WERI-Rb-1 (cell line): ENCODE results near the gene IFI27L1.

ENCODE experiments used
- DNase-seq: peaks from one replicate; pipeline ENCODE4 v3.0.0-alpha.2; 2020
- H3K27ac ChIP-seq: fragments of 250-450 bp; sonication (Bioruptor Pico); 2 replicates; pipeline ENCODE4 v1.5.1; 2020; ENCODE audit warnings: mild to moderate bottlenecking, moderate library complexity
- H3K27me3 ChIP-seq: fragments of 250-450 bp; sonication (Bioruptor Pico); 2 replicates; pipeline ENCODE4 v1.5.1; 2021; ENCODE audit warnings: mild to moderate bottlenecking, low read depth, moderate library complexity; ENCODE audit not compliant: insufficient read depth, severe bottlenecking
- H3K36me3 ChIP-seq: fragments of 250-450 bp; sonication (Bioruptor Pico); 2 replicates; pipeline ENCODE4 v1.5.1; 2020; ENCODE audit warnings: mild to moderate bottlenecking, moderate library complexity
- H3K4me3 ChIP-seq: 2 replicates; pipeline ENCODE4 v1.5.1; 2011; ENCODE audit warnings: low read depth, mild to moderate bottlenecking, control low read depth, low read length
- H3K9me3 ChIP-seq: fragments of 250-450 bp; sonication (Bioruptor Pico); 2 replicates; pipeline ENCODE4 v1.5.1; 2021; ENCODE audit warnings: mild to moderate bottlenecking, moderate library complexity; ENCODE audit not compliant: severe bottlenecking
- TF ChIP-seq, protein P1 (sequence below): IDR thresholded peaks from 2 replicates; pipeline ENCODE4 v1.5.1; 2011; ENCODE audit warnings: low read depth, mild to moderate bottlenecking, control low read depth, inconsistent platforms, low read length

Gene IFI27L1

DNA sequence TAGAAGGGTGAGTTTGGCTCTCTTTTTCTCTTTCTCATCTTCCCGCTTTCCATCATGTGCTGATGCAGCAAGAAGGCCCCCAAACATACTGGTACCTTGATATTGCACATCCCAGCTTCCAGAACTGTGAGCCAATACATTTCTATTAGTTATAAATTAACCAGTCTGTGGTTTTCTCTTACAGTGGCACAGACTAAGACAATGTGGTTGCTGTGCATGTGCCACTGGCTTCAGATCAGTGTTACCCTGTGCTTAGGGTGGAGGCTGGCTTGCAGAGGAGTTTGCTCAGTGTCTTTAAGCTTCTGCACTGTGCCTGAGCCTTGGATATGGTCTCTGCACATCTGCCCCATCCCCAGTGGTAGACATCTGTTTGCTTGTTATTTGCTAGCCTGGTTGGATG, 42.8 kb downstream of the IFI27L1 start:
- no peak for DNase-seq
- TF ChIP-seq, protein P1, sequence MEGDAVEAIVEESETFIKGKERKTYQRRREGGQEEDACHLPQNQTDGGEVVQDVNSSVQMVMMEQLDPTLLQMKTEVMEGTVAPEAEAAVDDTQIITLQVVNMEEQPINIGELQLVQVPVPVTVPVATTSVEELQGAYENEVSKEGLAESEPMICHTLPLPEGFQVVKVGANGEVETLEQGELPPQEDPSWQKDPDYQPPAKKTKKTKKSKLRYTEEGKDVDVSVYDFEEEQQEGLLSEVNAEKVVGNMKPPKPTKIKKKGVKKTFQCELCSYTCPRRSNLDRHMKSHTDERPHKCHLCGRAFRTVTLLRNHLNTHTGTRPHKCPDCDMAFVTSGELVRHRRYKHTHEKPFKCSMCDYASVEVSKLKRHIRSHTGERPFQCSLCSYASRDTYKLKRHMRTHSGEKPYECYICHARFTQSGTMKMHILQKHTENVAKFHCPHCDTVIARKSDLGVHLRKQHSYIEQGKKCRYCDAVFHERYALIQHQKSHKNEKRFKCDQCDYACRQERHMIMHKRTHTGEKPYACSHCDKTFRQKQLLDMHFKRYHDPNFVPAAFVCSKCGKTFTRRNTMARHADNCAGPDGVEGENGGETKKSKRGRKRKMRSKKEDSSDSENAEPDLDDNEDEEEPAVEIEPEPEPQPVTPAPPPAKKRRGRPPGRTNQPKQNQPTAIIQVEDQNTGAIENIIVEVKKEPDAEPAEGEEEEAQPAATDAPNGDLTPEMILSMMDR, result no peak
- Histone ChIP-seq H3K36me3 (no peaks in the 10 kb centered on the region), H3K27ac (no peak overlapping the region), H3K4me3 (no peak overlapping the region), H3K9me3 (no peaks in the 10 kb centered on the region), H3K27me3 (no peaks in the 10 kb centered on the region)

DNA sequence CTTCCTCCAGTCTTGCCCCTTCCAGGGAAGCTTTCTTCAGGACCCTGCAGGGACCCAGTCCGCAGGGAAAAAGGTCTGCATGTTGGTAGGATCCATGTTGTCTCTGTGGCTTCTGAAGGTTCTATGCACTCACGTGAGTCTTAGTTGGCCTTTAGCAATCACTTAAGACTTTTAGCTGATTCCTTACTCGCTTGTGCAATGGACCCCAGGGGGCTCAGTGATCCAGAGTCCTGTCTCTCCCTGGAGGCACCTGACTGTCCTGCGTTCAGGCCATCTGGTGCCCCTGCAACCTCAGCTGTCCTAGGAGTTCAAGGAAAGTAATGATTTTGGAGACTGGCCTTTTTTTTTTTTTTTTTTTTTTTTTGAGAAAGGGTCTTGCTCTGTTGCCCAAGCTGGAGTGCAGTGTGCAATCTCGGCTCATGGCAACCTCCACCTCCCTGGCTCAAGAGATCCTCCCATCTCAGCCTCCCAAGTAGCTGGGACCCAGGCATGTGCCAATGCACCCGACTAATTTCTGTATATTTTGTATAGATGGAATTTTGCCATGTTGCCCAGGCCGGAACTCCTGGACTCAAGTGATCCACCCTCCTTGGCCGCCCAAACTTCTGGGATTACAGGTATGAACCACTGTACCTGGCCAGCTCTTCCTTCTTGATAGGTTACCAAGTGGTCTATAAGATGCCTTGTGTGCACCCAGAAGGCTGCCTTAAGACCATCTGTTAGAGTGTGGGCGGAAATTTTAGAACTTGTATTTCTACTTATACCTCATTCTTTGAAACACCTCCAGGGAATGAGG, 43.7 kb downstream of the IFI27L1 start:
- no peak for DNase-seq
- Histone ChIP-seq H3K4me3 (no peak overlapping the region), H3K9me3 (no peaks in the 10 kb centered on the region), H3K36me3 (no peaks in the 10 kb centered on the region), H3K27ac (no peak overlapping the region), H3K27me3 (no peaks in the 10 kb centered on the region)
- TF ChIP-seq, protein P1, result no peak

DNA sequence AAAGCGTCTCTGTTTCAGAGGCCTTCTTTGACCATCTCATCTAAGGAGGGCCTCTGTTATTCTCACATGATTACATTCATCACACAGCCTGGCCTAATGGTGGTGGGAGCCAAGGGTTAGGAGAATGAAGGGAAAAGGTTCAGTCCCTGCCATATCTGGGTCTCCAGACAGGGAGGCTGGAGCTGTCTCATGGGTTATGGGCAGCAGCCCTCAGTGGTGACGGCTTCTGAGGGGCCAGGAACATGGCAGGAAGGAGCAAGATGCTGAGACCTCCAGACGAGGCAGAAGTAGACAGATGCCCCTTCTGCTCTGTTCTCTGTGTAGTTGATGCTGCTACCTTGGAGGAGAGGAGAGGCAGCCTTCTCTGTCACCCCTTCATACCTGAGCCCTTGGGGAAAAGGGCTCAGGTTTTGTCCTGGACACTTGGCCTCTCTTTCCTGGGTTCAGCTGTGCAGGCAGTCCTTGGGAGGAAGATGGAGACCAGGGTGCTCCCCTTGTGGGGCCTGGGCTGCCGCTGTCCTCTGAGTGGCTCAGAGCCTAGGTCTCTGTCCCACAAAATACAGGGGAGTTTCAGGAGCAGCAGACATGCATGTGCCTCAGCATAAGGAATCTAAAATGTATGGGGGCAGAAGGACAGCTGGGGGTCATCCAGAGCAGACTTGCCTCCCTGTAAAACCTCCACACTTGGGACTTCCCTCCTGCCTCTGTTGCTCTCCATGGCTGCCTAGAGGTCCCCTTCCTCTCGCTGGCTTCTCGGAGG, 44.7 kb downstream of the IFI27L1 start:
- no peak overlapping the region for H3K4me3 ChIP-seq
- TF ChIP-seq, protein P1, result no peak
- H3K36me3 ChIP-seq, result no peaks in the 10 kb centered on the region
- H3K27ac ChIP-seq, result no peak overlapping the region
- H3K27me3 ChIP-seq, result no peaks in the 10 kb centered on the region
- H3K9me3 ChIP-seq, result no peaks in the 10 kb centered on the region
- no peak for DNase-seq

DNA sequence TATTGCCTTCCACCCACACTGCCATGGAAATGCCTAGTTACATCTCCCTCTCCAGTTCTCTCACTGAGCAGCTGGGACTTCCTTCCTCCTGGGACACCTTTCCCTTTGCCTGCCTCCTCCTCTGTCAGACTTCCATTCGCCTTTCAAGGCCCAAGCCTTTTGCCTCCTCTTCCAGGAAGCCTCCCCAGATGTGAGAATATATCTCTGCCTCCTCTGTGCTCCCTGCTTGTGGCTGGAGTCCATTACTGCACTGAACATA, 45.2 kb downstream of the IFI27L1 start:
- DNase-seq, result no peak
- TF ChIP-seq, protein P1, result no peak
- H3K27ac ChIP-seq, result no peak overlapping the region

DNA sequence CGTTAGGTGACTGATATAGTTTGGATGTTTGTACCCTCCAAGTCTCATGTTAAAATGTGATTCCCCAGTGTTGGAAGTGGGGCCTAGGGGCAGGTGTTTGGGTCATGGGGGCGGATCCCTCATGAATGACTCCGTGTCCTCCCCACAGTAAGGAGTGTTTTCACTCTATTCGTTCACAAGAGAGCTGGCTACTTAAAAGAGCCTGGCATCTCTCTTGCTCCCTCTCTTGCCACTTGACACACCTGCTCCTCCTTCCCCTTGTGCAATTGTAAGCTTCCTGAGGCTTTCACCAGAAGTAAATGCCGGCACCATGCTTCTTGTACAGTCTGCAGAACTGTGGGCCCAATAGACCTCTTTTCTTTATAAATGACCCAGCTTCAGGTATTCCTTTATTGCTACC, 45.7 kb downstream of the IFI27L1 start:
- H3K4me3 ChIP-seq, result no peak overlapping the region
- TF ChIP-seq, protein P1, result no peak
- DNase-seq, result no peak
- no peaks in the 10 kb centered on the region for H3K27me3 ChIP-seq
- no peaks in the 10 kb centered on the region for H3K36me3 ChIP-seq
- H3K9me3 ChIP-seq, result no peaks in the 10 kb centered on the region
- no peak overlapping the region for H3K27ac ChIP-seq

More for the DNA sequence above, 45.2 kb downstream of the IFI27L1 start:
- Histone ChIP-seq H3K9me3 (no peaks in the 10 kb centered on the region), H3K4me3 (no peak overlapping the region), H3K36me3 (no peaks in the 10 kb centered on the region), H3K27me3 (no peaks in the 10 kb centered on the region)
